HG03342 (cell line): ENCODE data around the gene ST3GAL5.

Experiments used
- ATAC-seq: cut with Tn5 transposase; IDR thresholded peaks from one replicate; pipeline ENCODE4 v1.9.1; 2021; ENCODE audit warnings: mild to moderate bottlenecking, moderate library complexity; ENCODE audit not compliant: unreplicated experiment

Gene ST3GAL5

GRCh38 chr2:85811180-85812093, 77.4 kb downstream of the ST3GAL5 start:
- no peak for ATAC-seq

- no peak for ATAC-seq
Measured at GRCh38 chr2:85810371-85811179, 78.2 kb downstream of the ST3GAL5 start.

- no peak for ATAC-seq
Measured at GRCh38 chr2:85807756-85808155, 81.0 kb downstream of the ST3GAL5 start.

GRCh38 chr2:85806358-85807118, 82.3 kb downstream of the ST3GAL5 start:
- no peak for ATAC-seq

- no peak for ATAC-seq
Measured at GRCh38 chr2:85804583-85804982, 84.2 kb downstream of the ST3GAL5 start.

GRCh38 chr2:85803704-85804425, 84.9 kb downstream of the ST3GAL5 start:
- ATAC-seq = no peak

- ATAC-seq = no peak
Measured at GRCh38 chr2:85802354-85803103, 86.3 kb downstream of the ST3GAL5 start.

GRCh38 chr2:85801871-85802270, 86.9 kb downstream of the ST3GAL5 start:
- no peak for ATAC-seq

GRCh38 chr2:85800586-85800985, 88.2 kb downstream of the ST3GAL5 start:
- no peak for ATAC-seq

GRCh38 chr2:85799215-85799956, 89.4 kb downstream of the ST3GAL5 start:
- ATAC-seq = no peak

GRCh38 chr2:85797921-85798320, 90.9 kb downstream of the ST3GAL5 start:
- no peak for ATAC-seq

GRCh38 chr2:85797263-85797660, 91.5 kb downstream of the ST3GAL5 start:
- ATAC-seq = no peak

GRCh38 chr2:85796341-85797262, 92.2 kb downstream of the ST3GAL5 start:
- no peak for ATAC-seq

- ATAC-seq = no peak
Measured at GRCh38 chr2:85796046-85796340, 92.8 kb downstream of the ST3GAL5 start.

GRCh38 chr2:85795331-85796045, 93.3 kb downstream of the ST3GAL5 start:
- ATAC-seq = no peak

- ATAC-seq = no peak
Measured at GRCh38 chr2:85794491-85795121, 94.2 kb downstream of the ST3GAL5 start.

GRCh38 chr2:85794038-85794441, 94.8 kb downstream of the ST3GAL5 start:
- no peak for ATAC-seq
